Camera-type eye (tissue), 1 donor: ENCODE measurements around the gene KIAA1586. TPM values are rescaled to one million over a fixed set of nuclear protein-coding genes. Genes with fewer than 3 reads are reported as not detected.

ENCODE experiments used
- total RNA-seq: library from RNA; depleted of rRNA; stranded (reverse); fragments of >200 nt; gene quantifications from one replicate; pipeline ENCODE4 v1.2.3, GENCODE V29; 2014

Gene KIAA1586, protein sequence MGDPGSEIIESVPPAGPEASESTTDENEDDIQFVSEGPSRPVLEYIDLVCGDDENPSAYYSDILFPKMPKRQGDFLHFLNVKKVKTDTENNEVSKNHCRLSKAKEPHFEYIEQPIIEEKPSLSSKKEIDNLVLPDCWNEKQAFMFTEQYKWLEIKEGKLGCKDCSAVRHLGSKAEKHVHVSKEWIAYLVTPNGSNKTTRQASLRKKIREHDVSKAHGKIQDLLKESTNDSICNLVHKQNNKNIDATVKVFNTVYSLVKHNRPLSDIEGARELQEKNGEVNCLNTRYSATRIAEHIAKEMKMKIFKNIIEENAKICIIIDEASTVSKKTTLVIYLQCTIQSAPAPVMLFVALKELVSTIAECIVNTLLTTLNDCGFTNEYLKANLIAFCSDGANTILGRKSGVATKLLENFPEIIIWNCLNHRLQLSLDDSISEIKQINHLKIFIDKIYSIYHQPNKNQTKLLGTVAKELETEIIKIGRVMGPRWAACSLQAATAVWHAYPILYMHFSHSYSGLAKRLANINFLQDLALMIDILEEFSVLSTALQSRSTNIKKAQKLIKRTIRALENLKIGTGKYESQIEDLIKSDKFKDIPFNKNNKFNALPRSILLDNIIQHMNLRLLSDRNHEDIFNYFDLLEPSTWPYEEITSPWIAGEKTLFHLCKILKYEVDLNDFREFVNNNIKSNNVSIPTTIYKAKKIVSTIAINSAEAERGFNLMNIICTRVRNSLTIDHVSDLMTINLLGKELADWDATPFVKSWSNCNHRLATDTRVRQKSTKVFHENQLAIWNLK
- 55.0 TPM for total RNA-seq

DNA sequence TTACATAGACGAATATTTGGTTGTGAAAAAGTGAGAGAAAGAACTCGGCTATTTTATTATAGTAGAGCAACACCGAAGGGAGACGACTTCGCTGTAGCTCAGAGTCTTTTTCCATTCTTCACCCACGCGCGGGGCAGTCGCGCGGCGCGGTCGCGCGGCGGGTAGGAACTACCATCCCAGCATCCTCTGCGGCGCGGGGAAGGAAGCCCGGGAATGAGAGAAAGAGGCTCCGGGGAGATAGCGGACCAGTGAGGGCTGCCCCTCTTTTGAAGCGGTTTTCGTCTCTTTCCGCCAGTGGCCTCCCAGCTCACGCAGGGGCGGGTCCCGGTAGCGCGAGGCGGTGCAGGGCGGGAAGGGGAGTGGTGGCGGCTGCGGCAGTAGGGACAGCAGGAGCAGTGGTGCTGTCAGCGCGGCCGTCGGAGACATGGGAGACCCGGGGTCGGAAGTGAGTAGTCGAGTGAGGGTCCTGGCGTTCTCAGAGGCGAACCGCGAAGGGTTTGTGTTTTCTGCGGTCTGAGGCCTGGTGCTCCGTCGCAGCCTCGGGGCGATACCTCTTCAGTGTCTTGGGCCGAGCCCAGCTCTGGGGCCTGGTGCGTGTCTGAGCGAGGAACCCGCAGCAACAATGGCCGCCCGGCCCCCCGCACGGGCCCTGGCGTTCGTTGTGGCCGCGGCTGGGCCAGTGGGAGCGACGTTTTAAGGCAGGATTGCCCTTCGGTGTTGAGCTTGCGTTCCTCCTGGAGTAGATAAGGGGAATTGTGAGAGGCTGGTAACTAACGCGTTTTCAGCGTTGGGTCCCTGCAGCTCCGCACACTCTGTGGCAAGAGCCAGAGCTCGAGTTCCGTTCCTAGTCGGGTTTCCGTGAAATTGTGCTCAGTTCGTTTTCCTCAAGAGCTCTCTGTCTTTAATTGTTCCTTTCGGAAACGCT lies at the start of gene KIAA1586:
Gene KIAA1586 (plus strand): TSS at position 362 of the 925 bp plus-strand sequence. CDS start 63 bp downstream, at position 425.

DNA sequence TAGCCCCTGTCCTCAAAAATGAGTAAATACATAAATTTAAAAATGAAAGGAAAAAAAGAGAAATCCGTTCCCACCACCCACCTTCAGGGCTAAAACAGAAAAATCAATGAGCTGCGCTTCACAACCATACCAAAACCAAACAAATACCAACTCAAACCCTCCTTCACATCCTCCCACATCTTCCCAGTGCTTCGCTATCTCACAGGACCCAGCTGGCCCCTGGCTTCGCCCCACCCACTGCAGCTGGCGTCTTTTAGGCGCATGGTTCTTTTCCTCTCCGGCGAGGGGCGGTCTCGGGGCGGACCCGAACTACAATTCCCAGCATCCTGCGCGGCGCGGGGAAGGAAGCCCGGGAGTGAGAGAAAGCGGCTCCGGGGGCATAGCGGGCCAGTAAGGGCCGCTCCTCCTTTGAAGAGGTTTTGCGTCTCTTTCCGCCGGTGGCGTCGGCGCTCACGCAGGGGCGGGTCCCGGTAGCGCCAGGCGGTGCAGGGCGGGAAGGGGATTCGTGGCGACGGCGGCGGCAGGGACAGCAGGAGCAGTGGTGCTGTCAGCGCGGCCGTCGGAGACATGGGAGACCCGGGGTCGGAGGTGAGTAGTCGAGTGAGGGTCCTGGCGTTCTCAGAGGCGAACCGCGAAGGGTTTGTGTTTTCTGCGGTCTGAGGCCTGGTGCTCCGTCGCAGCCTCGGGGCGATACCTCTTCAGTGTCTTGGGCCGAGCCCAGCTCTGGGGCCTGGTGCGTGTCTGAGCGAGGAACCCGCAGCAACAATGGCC lies 43.4 kb downstream of the KIAA1586 start, which contains the start of gene ZNF451:
Gene ZNF451 (plus strand): TSS at position 502 of the 771 bp plus-strand sequence. CDS start 66 bp downstream, at position 568.

Other genes starting within 250 kb of the KIAA1586 start
- 5.8 TPM for gene BEND6, start 91.6 kb upstream of the KIAA1586 start, total RNA-seq
- gene ZNF451, start 43.5 kb downstream of the KIAA1586 start, total RNA-seq = 153 TPM
- 8.6 TPM for gene BAG2, start 125.6 kb downstream of the KIAA1586 start, total RNA-seq
- 25.1 TPM for gene RAB23, start 175.6 kb downstream of the KIAA1586 start, total RNA-seq